OCI-LY1 (cell line): ENCODE measurements around the gene UBTD1.

Experiments
- CTCF ChIP-seq: fragments of 200-600 bp; sonication (generic), shearing (Covaris generic); IDR thresholded peaks from 2 replicates; pipeline ENCODE4 v1.5.1; 2017; ENCODE audit warnings: mild to moderate bottlenecking, antibody characterized with exemption, low read length, moderate library complexity, mixed read lengths
- EZH2 ChIP-seq: fragments of 200-600 bp; sonication (generic), shearing (Covaris generic); IDR thresholded peaks from 2 replicates; pipeline ENCODE4 v1.8.0; 2017; ENCODE audit warnings: borderline replicate concordance, mixed run types, mild to moderate bottlenecking, antibody characterized with exemption, low read length, moderate library complexity, mixed read lengths

DNA sequence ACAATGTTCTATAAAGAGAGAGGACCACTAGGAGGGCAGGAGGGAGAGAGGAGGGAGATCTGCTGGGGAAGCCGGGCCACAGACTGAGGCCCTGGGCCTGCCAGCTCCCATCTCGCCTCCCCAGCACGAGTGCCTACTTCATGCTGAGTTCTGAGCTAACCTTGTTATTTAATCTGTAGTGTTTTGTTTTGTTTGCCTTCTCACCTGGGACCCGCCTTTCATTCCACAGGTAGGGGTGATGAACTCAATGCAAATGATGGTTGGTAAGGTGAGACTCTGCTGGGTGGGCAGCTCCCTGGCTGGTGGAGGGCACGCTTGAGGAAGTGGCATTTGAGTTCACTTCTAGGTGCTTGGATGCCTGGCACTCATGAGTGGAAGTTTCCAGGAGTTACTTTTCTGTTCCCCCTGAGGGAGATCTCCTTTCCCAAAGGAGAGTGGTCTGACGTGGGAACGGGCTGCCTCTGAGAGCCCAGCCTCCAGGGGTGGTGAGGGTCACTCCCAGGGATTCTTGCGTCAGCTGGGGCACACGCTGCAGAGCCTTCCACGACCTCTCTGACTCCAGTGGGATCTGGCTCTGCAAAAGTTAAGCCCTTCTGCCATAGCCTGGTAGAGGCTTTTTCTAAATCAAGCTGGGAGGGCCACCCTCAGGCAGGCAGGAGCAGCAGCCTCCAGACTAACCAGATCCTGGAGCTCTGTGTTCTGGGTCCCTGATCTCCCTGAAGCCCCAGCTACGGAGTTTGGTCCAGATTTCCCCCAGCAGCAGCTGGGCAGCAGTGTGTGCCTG, 22.4 kb downstream of the UBTD1 start:
- no peak for TF ChIP-seq CTCF
- TF ChIP-seq EZH2 = no peak
